OCI-LY1 (cell line): Measurements from ENCODE around the gene GRAP2.

Experiments
- H2AFZ ChIP-seq: fragments of 200-600 bp; sonication (generic), shearing (Covaris generic); 2 replicates; pipeline ENCODE4 v1.6.0; 2014; ENCODE audit warnings: antibody characterized with exemption, mild to moderate bottlenecking, low read length
- H3F3A ChIP-seq: fragments of 200-600 bp; sonication (generic), shearing (Covaris generic); 2 replicates; pipeline ENCODE4 v1.6.0; 2014; ENCODE audit warnings: mild to moderate bottlenecking, antibody characterized with exemption, low read length, moderate library complexity; ENCODE audit not compliant: insufficient read depth
- H3K27ac ChIP-seq: fragments of 200-600 bp; sonication (generic); 2 replicates; pipeline ENCODE4 v1.5.1; 2014; ENCODE audit warnings: low read length, mixed run types, mild to moderate bottlenecking, low read depth; ENCODE audit not compliant: poor library complexity, severe bottlenecking
- H3K27me3 ChIP-seq: fragments of 200-600 bp; sonication (generic); 2 replicates; pipeline ENCODE4 v1.6.0; 2014; ENCODE audit warnings: antibody characterized with exemption, mild to moderate bottlenecking, low read length, moderate library complexity; ENCODE audit not compliant: insufficient read depth
- H3K36me3 ChIP-seq: fragments of 200-600 bp; sonication (generic); 2 replicates; pipeline ENCODE4 v1.6.1; 2014; ENCODE audit warnings: mild to moderate bottlenecking, antibody characterized with exemption, low read length, moderate library complexity, mixed read lengths; ENCODE audit not compliant: insufficient read depth
- H3K4me1 ChIP-seq: fragments of 200-600 bp; sonication (generic); 2 replicates; pipeline ENCODE4 v1.5.1; 2014; ENCODE audit warnings: mild to moderate bottlenecking, low read length, moderate library complexity; ENCODE audit not compliant: insufficient read depth, severe bottlenecking
- H3K4me2 ChIP-seq: fragments of 200-600 bp; sonication (generic), shearing (Covaris generic); 2 replicates; pipeline ENCODE4 v1.6.1; 2014; ENCODE audit warnings: low read length
- H3K4me3 ChIP-seq: fragments of 200-600 bp; sonication (generic); 2 replicates; pipeline ENCODE4 v1.5.1; 2014; ENCODE audit warnings: low read length, low read depth, mild to moderate bottlenecking, mixed read lengths; ENCODE audit not compliant: poor library complexity, severe bottlenecking
- H3K79me2 ChIP-seq: fragments of 200-600 bp; shearing (Covaris generic); 2 replicates; pipeline ENCODE4 v1.6.1; 2016; ENCODE audit warnings: mixed run types, low read length, mixed read lengths; ENCODE audit not compliant: insufficient read depth
- H3K9ac ChIP-seq: fragments of 200-600 bp; sonication (generic), shearing (Covaris generic); 2 replicates; pipeline ENCODE4 v1.6.1; 2014; ENCODE audit warnings: mild to moderate bottlenecking, low read length, mixed read lengths
- H3K9me2 ChIP-seq: fragments of 200-600 bp; sonication (generic), shearing (Covaris generic); 2 replicates; pipeline ENCODE4 v1.6.1; 2014; ENCODE audit warnings: low read depth, mild to moderate bottlenecking, low read length, mixed read lengths
- H3K9me3 ChIP-seq: fragments of 200-600 bp; shearing (Covaris generic); 2 replicates; pipeline ENCODE4 v1.6.1; 2014; ENCODE audit warnings: low read length, mixed read lengths
- H4K20me1 ChIP-seq: fragments of 200-600 bp; sonication (generic), shearing (Covaris generic); 2 replicates; pipeline ENCODE4 v1.6.0; 2016; ENCODE audit warnings: mild to moderate bottlenecking, low read length; ENCODE audit not compliant: insufficient read depth
- CTCF ChIP-seq: fragments of 200-600 bp; sonication (generic), shearing (Covaris generic); IDR thresholded peaks from 2 replicates; pipeline ENCODE4 v1.5.1; 2017; ENCODE audit warnings: mild to moderate bottlenecking, antibody characterized with exemption, low read length, moderate library complexity, mixed read lengths
- EZH2 ChIP-seq: fragments of 200-600 bp; sonication (generic), shearing (Covaris generic); IDR thresholded peaks from 2 replicates; pipeline ENCODE4 v1.8.0; 2017; ENCODE audit warnings: borderline replicate concordance, mixed run types, mild to moderate bottlenecking, antibody characterized with exemption, low read length, moderate library complexity, mixed read lengths

GRAP2 gene

GRCh38 chr22:39943953-39944872 is 43.3 kb downstream of the GRAP2 start:
- no peaks in the 10 kb centered on the region for H3F3A ChIP-seq
- no peak overlapping the region for H3K27ac ChIP-seq
- H3K79me2 ChIP-seq: no peaks in the 10 kb centered on the region
- TF ChIP-seq EZH2: no peak
- no peak for TF ChIP-seq CTCF
- H3K4me3 ChIP-seq: no peak overlapping the region
- H4K20me1 ChIP-seq: no peaks in the 10 kb centered on the region
- H2AFZ ChIP-seq: no peak overlapping the region
- H3K9me3 ChIP-seq: no peaks in the 10 kb centered on the region
- no peaks in the 10 kb centered on the region for H3K27me3 ChIP-seq
- H3K4me1 ChIP-seq: no peaks in the 10 kb centered on the region
- no peaks in the 10 kb centered on the region for H3K36me3 ChIP-seq
- no peak overlapping the region for H3K4me2 ChIP-seq
- no peak overlapping the region for H3K9ac ChIP-seq
- no peaks in the 10 kb centered on the region for H3K9me2 ChIP-seq

GRCh38 chr22:39946126-39946502 is 45.2 kb downstream of the GRAP2 start:
- Histone ChIP-seq H3K4me3 (no peak overlapping the region), H3F3A (no peaks in the 10 kb centered on the region), H3K27ac (no peak overlapping the region), H3K36me3 (no peaks in the 10 kb centered on the region), H3K9me3 (no peaks in the 10 kb centered on the region), H3K9me2 (no peaks in the 10 kb centered on the region), H3K27me3 (no peaks in the 10 kb centered on the region), H2AFZ (no peak overlapping the region), H4K20me1 (no peaks in the 10 kb centered on the region), H3K4me1 (no peaks in the 10 kb centered on the region), H3K9ac (no peak overlapping the region), H3K4me2 (no peak overlapping the region), H3K79me2 (no peaks in the 10 kb centered on the region)
- TF ChIP-seq EZH2 (no peak), CTCF (no peak)

GRCh38 chr22:39946503-39947219 is 45.8 kb downstream of the GRAP2 start:
- no peaks in the 10 kb centered on the region for H3K9me2 ChIP-seq
- H2AFZ ChIP-seq: no peak overlapping the region
- no peak for TF ChIP-seq CTCF
- no peak for TF ChIP-seq EZH2
- no peak overlapping the region for H3K27ac ChIP-seq
- no peak overlapping the region for H3K4me3 ChIP-seq
- H3F3A ChIP-seq: no peaks in the 10 kb centered on the region
- no peaks in the 10 kb centered on the region for H4K20me1 ChIP-seq
- no peaks in the 10 kb centered on the region for H3K9me3 ChIP-seq
- H3K36me3 ChIP-seq: no peaks in the 10 kb centered on the region
- H3K4me2 ChIP-seq: no peak overlapping the region
- H3K4me1 ChIP-seq: no peaks in the 10 kb centered on the region
- H3K79me2 ChIP-seq: no peaks in the 10 kb centered on the region
- H3K9ac ChIP-seq: no peak overlapping the region
- H3K27me3 ChIP-seq: no peaks in the 10 kb centered on the region
